ENCODE data around the gene BICRA.

GRCh38 chr19:47573071-47574026 lies 35.6 kb upstream of the BICRA start, which contains the start of gene ZNF541:
- TF ChIP-seq BHLHE40 (IDR thresholded peaks at IDR 0.05; ENCODE audit: low read depth, low read length) (peak; percentile 51), USF2 (IDR thresholded peaks at IDR 0.05; ENCODE audit: low read depth, low read length) (no peak), CTCF (conservative IDR thresholded peaks at IDR 0.05; ENCODE audit: low read depth, low read length) (no peak), POLR2A (IDR thresholded peaks at IDR 0.05; ENCODE audit: low read depth, low read length) (no peak), NFE2L2 (IDR thresholded peaks at IDR 0.05; ENCODE audit: low read depth, low read length) (no peak), MXI1 (IDR thresholded peaks at IDR 0.05; ENCODE audit: borderline replicate concordance, low read depth, low read length) (no peak), ELK1 (IDR thresholded peaks at IDR 0.05; ENCODE audit: borderline replicate concordance, low read depth, low read length) (no peak), RAD21 (IDR thresholded peaks at IDR 0.05; ENCODE audit: low read length) (no peak), RFX5 (IDR thresholded peaks at IDR 0.05; ENCODE audit: low read depth, low read length) (no peak)
